ENCODE data around the gene ZNF474. TPM values are rescaled to one million over a fixed set of nuclear protein-coding genes. Genes with fewer than 3 reads are reported as not detected.

Gene ZNF474
- total RNA-seq (not detected in 2 replicates), polyA plus RNA-seq (0.12 TPM in 1 of 2 replicates, not detected in the other), polyA minus RNA-seq (0.14 TPM in 1 of 2 replicates, not detected in the other)
- 0.14 TPM for total RNA-seq (2013)

DNA sequence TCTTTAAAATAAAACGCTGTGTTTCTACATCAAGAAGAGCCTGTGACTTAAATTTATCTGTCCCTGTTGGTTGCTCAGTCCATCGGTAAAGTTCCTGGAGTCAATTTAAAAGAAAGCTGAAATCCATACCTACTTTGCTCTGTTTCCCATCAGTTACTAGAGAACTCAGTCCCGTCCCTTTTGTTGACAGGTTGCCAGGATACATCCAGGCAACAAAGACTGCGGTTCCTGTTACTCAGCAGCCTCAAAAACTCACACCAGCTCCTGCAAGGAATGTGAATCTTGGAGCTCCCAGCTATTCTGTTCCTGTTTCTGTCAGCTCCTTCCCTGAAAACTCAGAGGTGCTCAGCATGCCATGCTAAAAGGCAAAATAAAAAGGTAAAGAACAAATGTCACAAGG is at the start of gene ZNF474:
TSS of gene ZNF474 (plus strand) at position 241 of the 400 bp plus-strand sequence. CDS start 22,445 bp downstream, outside the sequence.
- H3K27ac Mint-ChIP-seq: no peak within 1 kb of the TSS
- ChIA-PET POLR2A (no interaction called here), CTCF (no interaction called here)

DNA sequence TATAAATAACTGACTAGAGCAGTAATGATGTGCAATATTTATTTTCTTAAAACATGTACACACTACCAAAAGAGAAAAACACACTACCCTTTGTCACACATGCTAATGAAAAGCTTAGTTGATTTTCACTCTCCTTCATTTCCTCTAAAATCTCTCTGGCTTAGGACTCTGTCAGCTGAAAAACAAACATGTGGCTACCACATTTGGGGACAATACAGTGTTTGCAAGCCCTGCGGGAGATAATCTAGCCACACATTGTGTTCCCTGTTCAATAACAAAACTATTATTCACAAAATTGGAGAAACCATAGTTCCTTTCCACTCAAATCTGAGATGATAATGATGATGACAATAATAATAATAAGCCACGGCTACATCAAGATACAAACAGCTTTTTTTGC is 47.8 kb upstream of the ZNF474 start:
- DNase-seq (no peak), ATAC-seq (ENCODE audit: low read depth) (no peak)
- Mint-ChIP-seq H3K27me3 (peaks cover 47% of the 10 kb centered on the region), H3K4me1 (peaks cover 16% of the 10 kb centered on the region), H3K9me3 (ENCODE audit: insufficient read depth) (no peaks in the 10 kb centered on the region), H3K27ac (no peak overlapping the region), H3K4me3 (no peak overlapping the region)
- ChIA-PET CTCF (no interaction called here), POLR2A (no interaction called here)
- Histone ChIP-seq H4K20me1 (ENCODE audit: control insufficient read depth, insufficient read depth, low read length, poor library complexity, severe bottlenecking) (no peaks in the 10 kb centered on the region), H3K4me1 (ENCODE audit: control insufficient read depth in 2 of 2, insufficient read depth in 2 of 2, low read length in 2 of 2) (peaks cover 17 to 19% of the 10 kb centered on the region in 2 donors), H2AFZ (ENCODE audit: insufficient read depth, low read depth, low read length, poor library complexity, severe bottlenecking) (no peak overlapping the region), H3K79me2 (ENCODE audit: control insufficient read depth, insufficient read depth, low read length) (no peaks in the 10 kb centered on the region), H3K9me3 (ENCODE audit: control extremely low read depth in 1 of 3, control insufficient read depth in 2 of 3, insufficient read depth in 1 of 3, low read length in 2 of 3) (no peaks in the 10 kb centered on the region), H3K36me3 (replicated peaks in 1 of 2; ENCODE audit: control extremely low read depth in 1 of 2, control insufficient read depth in 1 of 2, extremely low read depth in 1 of 2, insufficient read depth in 2 of 2, low read length in 1 of 2) (no peaks in the 10 kb centered on the region), H3K4me2 (replicated peaks; ENCODE audit: low read depth, low read length, poor library complexity, severe bottlenecking) (no peak overlapping the region), H3K4me3 (ENCODE audit: control extremely low read depth in 1 of 5, extremely low read depth in 1 of 5, insufficient read depth in 1 of 5, low read depth in 2 of 5, low read length in 4 of 5) (no peak overlapping the region), H3K27ac (ENCODE audit: low read length in 2 of 2) (no peak overlapping the region), H3K27me3 (replicated peaks in 1 of 4; ENCODE audit: control extremely low read depth in 1 of 4, control insufficient read depth in 3 of 4, insufficient read depth in 4 of 4, low read length in 3 of 4) (peaks cover 0 to 22% (median 16%) of the 10 kb centered on the region in 4 experiments), H3K9ac (ENCODE audit: low read length) (no peak overlapping the region)
- intact Hi-C loops (cut with micrococcal nuclease): no loop called here
- WGBS (ENCODE audit: insufficient coverage): no CpG with 5 or more reads among the region's 2 CpGs
- TF ChIP-seq, protein P1, sequence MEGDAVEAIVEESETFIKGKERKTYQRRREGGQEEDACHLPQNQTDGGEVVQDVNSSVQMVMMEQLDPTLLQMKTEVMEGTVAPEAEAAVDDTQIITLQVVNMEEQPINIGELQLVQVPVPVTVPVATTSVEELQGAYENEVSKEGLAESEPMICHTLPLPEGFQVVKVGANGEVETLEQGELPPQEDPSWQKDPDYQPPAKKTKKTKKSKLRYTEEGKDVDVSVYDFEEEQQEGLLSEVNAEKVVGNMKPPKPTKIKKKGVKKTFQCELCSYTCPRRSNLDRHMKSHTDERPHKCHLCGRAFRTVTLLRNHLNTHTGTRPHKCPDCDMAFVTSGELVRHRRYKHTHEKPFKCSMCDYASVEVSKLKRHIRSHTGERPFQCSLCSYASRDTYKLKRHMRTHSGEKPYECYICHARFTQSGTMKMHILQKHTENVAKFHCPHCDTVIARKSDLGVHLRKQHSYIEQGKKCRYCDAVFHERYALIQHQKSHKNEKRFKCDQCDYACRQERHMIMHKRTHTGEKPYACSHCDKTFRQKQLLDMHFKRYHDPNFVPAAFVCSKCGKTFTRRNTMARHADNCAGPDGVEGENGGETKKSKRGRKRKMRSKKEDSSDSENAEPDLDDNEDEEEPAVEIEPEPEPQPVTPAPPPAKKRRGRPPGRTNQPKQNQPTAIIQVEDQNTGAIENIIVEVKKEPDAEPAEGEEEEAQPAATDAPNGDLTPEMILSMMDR (IDR thresholded peaks at IDR 0.05): no peak
- TF ChIP-seq EZH2 (IDR thresholded peaks at IDR 0.05; ENCODE audit: borderline replicate concordance, insufficient read depth, low read depth, low read length, poor library complexity, severe bottlenecking): no peak

More for the DNA sequence above, at the start of gene ZNF474:
- Histone ChIP-seq H3K4me2 (replicated peaks; ENCODE audit: low read depth, low read length, poor library complexity, severe bottlenecking) (no peak within 1 kb of the TSS), H3K4me1 (ENCODE audit: control insufficient read depth in 2 of 2, insufficient read depth in 2 of 2, low read length in 2 of 2) (no peaks in the 10 kb centered on the region), H3K79me2 (ENCODE audit: control insufficient read depth, insufficient read depth, low read length) (no peaks in the 10 kb centered on the region), H3K9ac (ENCODE audit: low read length) (no peak within 1 kb of the TSS), H3K4me3 (ENCODE audit: control extremely low read depth in 1 of 5, extremely low read depth in 1 of 5, insufficient read depth in 1 of 5, low read depth in 2 of 5, low read length in 4 of 5) (no peak within 1 kb of the TSS), H3K27me3 (replicated peaks in 1 of 4; ENCODE audit: control extremely low read depth in 1 of 4, control insufficient read depth in 3 of 4, insufficient read depth in 4 of 4, low read length in 3 of 4) (no peaks in the 10 kb centered on the region), H2AFZ (ENCODE audit: insufficient read depth, low read depth, low read length, poor library complexity, severe bottlenecking) (no peak within 1 kb of the TSS), H3K36me3 (replicated peaks in 1 of 2; ENCODE audit: control extremely low read depth in 1 of 2, control insufficient read depth in 1 of 2, extremely low read depth in 1 of 2, insufficient read depth in 2 of 2, low read length in 1 of 2) (no peaks in the 10 kb centered on the region), H3K9me3 (ENCODE audit: control extremely low read depth in 1 of 3, control insufficient read depth in 2 of 3, insufficient read depth in 1 of 3, low read length in 2 of 3) (no peaks in the 10 kb centered on the region), H4K20me1 (ENCODE audit: control insufficient read depth, insufficient read depth, low read length, poor library complexity, severe bottlenecking) (no peaks in the 10 kb centered on the region), H3K27ac (ENCODE audit: low read length in 2 of 2) (no peak within 1 kb of the TSS)
- no peaks in the 10 kb centered on the region for H3K9me3 Mint-ChIP-seq (ENCODE audit: insufficient read depth)
- ATAC-seq (ENCODE audit: low read depth) (no peak), DNase-seq (no peak)
- H3K4me3 Mint-ChIP-seq: no peak within 1 kb of the TSS
- 29% methylated on average over 4 of the region's 4 CpGs for WGBS (ENCODE audit: insufficient coverage)
- no peak for TF ChIP-seq EZH2 (IDR thresholded peaks at IDR 0.05; ENCODE audit: borderline replicate concordance, insufficient read depth, low read depth, low read length, poor library complexity, severe bottlenecking)
- TF ChIP-seq, protein P1 (IDR thresholded peaks at IDR 0.05): no peak
- intact Hi-C loops (cut with micrococcal nuclease): no loop called here
- H3K4me1 Mint-ChIP-seq: no peaks in the 10 kb centered on the region
- H3K27me3 Mint-ChIP-seq: peaks cover 3% of the 10 kb centered on the region

Data from B cell (primary cell).